AG04450 (cell line): ENCODE measurements around the gene MTHFSD. TPM values are rescaled to one million over a fixed set of nuclear protein-coding genes. Genes with fewer than 3 reads are reported as not detected.

Source experiments
- CTCF ChIA-PET: fragments of 300-600, 350-600 bp; formaldehyde crosslinking; extraction: SDS; loops from one replicate; lab custom pipeline; 2022; ENCODE audit warnings: antibody characterized with exemption, inconsistent platforms; lab: Charles Lee
- POLR2A ChIA-PET: fragments of 350-600 bp; formaldehyde crosslinking; extraction: SDS; loops from one replicate; lab custom pipeline; 2021; ENCODE audit warnings: antibody characterized with exemption, inconsistent platforms; lab: Yijun Ruan, JAX
- DNase-seq: peaks from one replicate; pipeline ENCODE4 v3.0.0-alpha.2; 2011; ENCODE audit warnings: low read depth, low spot score
- H3K27ac ChIP-seq: one replicate; pipeline ENCODE4 v1.5.1; 2012; ENCODE audit warnings: low read depth, low read length, control low read depth
- H3K27me3 ChIP-seq: one replicate; pipeline ENCODE4 v1.6.0; 2012; ENCODE audit warnings: low read length; ENCODE audit not compliant: control insufficient read depth, insufficient read depth
- H3K4me3 ChIP-seq: 2 replicates; pipeline ENCODE4 v1.5.1; 2011; ENCODE audit warnings: mild to moderate bottlenecking, low read depth, low read length, control low read depth
- H3K9me3 ChIP-seq: 2 replicates; pipeline ENCODE4 v1.5.1; 2012; ENCODE audit warnings: low read length; ENCODE audit not compliant: control insufficient read depth, insufficient read depth
- polyA plus RNA-seq: library from polyadenylated mRNA; depleted of rRNA; stranded (reverse); fragments of >200 nt; gene quantifications from 2 replicates; pipeline ENCODE4 v1.2.3, GENCODE V29; 2011
- TF ChIP-seq, protein P1 (sequence below): IDR thresholded peaks from 2 replicates; pipeline ENCODE4 v1.5.1; 2011; ENCODE audit warnings: low read depth, low read length, control low read depth, inconsistent platforms

MTHFSD gene
- polyA plus RNA-seq, 1 experiment, result 16.7 TPM

DNA sequence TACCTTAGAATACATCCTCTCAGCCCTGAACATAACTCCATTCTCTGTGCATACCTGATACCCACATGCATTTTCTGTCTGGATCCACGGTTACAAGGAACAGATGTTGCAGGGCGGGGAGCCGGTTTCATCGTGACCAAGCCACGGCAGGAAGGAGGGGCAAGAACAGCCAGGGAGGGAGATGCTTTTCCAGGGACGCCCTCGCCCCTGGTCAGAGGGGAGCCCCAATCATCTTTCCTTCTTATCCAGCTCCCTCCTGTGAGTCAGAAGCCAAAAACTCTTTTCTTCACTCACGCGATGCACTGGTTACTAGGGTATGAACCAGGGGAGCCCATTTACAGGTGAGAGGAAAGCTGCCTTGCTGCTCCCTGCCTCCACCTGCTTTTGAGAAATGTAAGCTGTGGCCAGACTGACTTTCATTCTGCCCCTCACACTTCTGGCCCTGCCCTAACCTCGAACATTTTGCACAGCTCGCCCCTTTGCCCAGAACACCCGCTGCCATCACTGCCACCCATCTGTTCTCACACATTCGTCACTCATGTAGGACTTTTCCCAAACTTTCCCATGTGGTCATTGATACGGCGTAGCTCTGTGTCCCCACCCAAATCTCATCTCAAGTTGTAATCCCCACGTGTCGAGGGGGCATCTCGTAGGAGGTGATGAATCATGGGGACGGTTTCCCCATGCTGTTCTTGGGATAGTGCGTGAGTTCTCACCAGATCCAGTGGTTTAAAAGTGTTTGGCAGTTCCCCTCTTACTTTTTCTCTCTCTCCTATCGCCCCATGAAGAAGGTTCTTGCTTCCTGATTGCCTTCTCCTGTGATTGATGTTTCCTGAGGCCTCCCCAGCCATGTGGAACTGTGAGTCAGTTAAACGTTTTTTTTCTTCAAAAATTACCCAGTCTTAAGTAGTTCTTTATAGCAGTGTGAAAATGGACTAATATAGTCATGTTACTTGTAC is 43.9 kb upstream of the MTHFSD start:
- ChIA-PET CTCF (no interaction called here), POLR2A (no interaction called here)

DNA sequence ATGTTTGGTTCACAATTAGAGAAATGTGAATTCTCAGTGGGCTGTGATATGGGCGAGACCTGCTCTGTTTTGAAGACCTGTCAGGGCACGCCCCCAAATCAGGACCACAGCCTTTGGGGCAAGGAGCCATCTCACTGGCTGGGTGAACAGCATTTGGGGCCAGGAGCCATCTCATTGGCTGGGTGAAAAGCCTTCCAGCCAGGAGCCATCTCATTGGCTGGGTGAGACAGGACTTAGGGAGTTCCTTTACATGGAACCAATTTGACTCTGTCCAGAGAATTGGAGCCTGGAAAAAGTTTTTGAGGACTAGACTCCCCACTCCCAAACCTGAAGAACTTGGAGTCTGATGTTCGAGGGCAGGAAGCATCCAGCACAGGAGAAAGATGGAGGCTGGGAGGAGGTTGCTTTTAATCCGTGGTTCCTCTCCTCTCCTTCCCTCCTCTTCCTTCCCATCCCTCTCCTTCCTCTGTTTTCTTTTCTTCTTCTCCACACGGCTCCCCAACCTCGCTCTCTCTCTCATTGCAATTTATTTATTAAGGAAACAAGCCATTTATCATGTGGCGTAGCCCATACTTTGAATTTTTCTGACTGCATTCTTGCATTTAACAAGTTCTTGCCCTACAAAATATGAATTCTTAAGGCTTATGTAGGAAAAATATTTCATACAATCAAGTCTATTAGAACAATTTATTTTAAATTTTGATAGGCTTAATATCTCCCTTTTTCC is 43.0 kb upstream of the MTHFSD start:
- TF ChIP-seq, protein P1, sequence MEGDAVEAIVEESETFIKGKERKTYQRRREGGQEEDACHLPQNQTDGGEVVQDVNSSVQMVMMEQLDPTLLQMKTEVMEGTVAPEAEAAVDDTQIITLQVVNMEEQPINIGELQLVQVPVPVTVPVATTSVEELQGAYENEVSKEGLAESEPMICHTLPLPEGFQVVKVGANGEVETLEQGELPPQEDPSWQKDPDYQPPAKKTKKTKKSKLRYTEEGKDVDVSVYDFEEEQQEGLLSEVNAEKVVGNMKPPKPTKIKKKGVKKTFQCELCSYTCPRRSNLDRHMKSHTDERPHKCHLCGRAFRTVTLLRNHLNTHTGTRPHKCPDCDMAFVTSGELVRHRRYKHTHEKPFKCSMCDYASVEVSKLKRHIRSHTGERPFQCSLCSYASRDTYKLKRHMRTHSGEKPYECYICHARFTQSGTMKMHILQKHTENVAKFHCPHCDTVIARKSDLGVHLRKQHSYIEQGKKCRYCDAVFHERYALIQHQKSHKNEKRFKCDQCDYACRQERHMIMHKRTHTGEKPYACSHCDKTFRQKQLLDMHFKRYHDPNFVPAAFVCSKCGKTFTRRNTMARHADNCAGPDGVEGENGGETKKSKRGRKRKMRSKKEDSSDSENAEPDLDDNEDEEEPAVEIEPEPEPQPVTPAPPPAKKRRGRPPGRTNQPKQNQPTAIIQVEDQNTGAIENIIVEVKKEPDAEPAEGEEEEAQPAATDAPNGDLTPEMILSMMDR, result no peak
- POLR2A ChIA-PET, result no interaction called here
- Histone ChIP-seq H3K9me3 (peaks cover 4% of the 10 kb centered on the region; the same call in 1 of the 2 replicates), H3K27ac (no peak overlapping the region), H3K4me3 (no peak overlapping the region), H3K27me3 (no peaks in the 10 kb centered on the region)
- CTCF ChIA-PET, result no interaction called here
- DNase-seq, result no peak

More for the DNA sequence above, 43.9 kb upstream of the MTHFSD start:
- DNase-seq, result no peak
- no peak overlapping the region for H3K4me3 ChIP-seq
- H3K27me3 ChIP-seq, result no peaks in the 10 kb centered on the region
- peaks cover 4% of the 10 kb centered on the region; the same call in 1 of the 2 replicates for H3K9me3 ChIP-seq
- TF ChIP-seq, protein P1, result no peak
- no peak overlapping the region for H3K27ac ChIP-seq

DNA sequence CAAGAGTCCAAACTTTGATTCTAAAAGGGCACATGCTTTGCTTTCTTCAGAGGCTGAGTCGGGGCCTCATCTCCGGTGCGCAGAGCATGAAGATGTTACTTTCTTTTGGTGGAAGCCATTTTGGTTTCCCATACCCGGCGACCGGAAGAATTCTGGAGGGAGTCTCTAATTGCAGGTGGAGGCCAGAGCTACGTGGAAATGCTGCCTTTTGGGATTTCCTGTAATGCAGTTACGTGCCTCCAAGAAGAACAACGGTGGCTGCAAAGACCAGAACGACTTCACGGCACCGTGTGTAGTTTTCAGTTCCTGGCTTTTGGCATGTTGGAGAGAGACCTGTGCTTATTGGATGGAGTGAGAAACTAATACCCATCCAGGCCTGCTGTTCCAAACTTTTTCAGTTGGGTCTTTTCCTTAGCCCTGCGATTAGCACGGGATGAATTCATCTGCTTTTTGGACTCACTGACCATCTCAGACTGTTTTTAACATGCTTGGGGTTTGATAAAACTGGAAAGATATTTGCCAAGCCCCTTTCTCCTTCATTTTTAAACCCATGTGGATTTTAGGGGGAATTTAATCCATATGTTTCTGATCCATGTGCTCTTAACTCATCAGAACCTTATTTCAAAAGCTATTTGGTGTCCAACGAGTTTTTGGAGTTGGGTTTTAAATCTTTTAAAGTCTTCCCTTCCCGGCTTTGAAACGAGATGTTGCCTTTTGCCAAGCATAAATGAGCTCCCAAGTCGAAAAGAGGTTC is 42.3 kb upstream of the MTHFSD start:
- TF ChIP-seq, protein P1, result no peak
- H3K27ac ChIP-seq, result no peak overlapping the region
- H3K4me3 ChIP-seq, result no peak overlapping the region
- H3K9me3 ChIP-seq, result peaks cover 4% of the 10 kb centered on the region; the same call in 1 of the 2 replicates
- DNase-seq, result no peak
- ChIA-PET CTCF (no interaction called here), POLR2A (no interaction called here)
- H3K27me3 ChIP-seq, result no peaks in the 10 kb centered on the region

DNA sequence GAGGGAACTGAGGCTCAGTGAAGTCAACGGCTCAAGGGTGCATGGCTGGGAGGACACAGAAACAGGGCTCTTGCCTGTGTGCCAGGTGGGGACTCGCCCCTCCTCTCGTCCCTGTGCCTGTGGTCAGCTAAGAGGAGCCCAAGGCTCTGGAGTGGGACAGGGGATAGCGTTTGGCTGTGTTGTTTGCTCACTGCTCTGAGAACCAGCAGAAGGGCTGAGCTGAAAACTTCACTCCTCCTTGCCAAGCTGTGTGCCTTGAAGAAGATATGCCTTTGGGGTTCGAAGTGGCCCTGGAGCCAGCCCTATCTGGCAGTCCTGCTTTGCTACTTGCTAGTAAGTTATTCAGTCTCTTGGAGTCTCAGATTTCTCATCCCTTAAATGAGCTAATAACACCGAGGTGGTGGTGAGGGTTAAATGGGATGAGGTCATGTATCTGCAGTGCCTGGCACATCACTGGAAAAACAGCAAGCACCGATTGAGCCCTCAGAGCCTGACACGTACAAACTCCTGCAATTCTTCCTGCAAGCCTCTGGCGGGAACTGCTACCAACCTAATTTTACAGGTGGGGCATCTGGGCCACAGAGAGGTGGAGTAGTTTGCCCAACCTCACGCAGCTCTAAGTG is 41.1 kb upstream of the MTHFSD start:
- ChIA-PET POLR2A (no interaction called here), CTCF (no interaction called here)
- Histone ChIP-seq H3K9me3 (peaks cover 4% of the 10 kb centered on the region; the same call in 1 of the 2 replicates), H3K4me3 (no peak overlapping the region), H3K27me3 (no peaks in the 10 kb centered on the region), H3K27ac (no peak overlapping the region)
- no peak for DNase-seq
- TF ChIP-seq, protein P1, result no peak
